GM19025 (cell line): ENCODE results near the gene CIAO2B.

ENCODE experiments used
- ATAC-seq: cut with Tn5 transposase; IDR thresholded peaks from one replicate; pipeline ENCODE4 v1.9.1; 2021; ENCODE audit warnings: mild to moderate bottlenecking, low read depth, moderate library complexity; ENCODE audit not compliant: unreplicated experiment

Gene CIAO2B

GRCh38 chr16:66921729-66922450 is 12.3 kb downstream of the CIAO2B start:
- no peak for ATAC-seq

GRCh38 chr16:66920924-66921680 is 13.1 kb downstream of the CIAO2B start:
- no peak for ATAC-seq

- ATAC-seq, result no peak
Observed at GRCh38 chr16:66920299-66920590, 14.0 kb downstream of the CIAO2B start.

- no peak for ATAC-seq
Observed at GRCh38 chr16:66919569-66920298, 14.5 kb downstream of the CIAO2B start.

GRCh38 chr16:66918803-66919568 is 15.2 kb downstream of the CIAO2B start, which contains the start of gene CDH16:
TSS of gene CDH16 (minus strand) at chr16:66918885. CDS start at chr16:66918065, 820 bp downstream.
- no peak for ATAC-seq

GRCh38 chr16:66918355-66918754 is 15.8 kb downstream of the CIAO2B start:
- ATAC-seq, result no peak

- no peak for ATAC-seq
Observed at GRCh38 chr16:66917741-66918140, 16.5 kb downstream of the CIAO2B start.

GRCh38 chr16:66916518-66916917 is 17.7 kb downstream of the CIAO2B start:
- no peak for ATAC-seq

- no peak for ATAC-seq
Observed at GRCh38 chr16:66915041-66915440, 19.2 kb downstream of the CIAO2B start.

- no peak for ATAC-seq
Observed at GRCh38 chr16:66914541-66914940, 19.7 kb downstream of the CIAO2B start.

GRCh38 chr16:66913711-66914110 is 20.5 kb downstream of the CIAO2B start:
- no peak for ATAC-seq

GRCh38 chr16:66913081-66913480 is 21.1 kb downstream of the CIAO2B start:
- ATAC-seq, result no peak

- no peak for ATAC-seq
Observed at GRCh38 chr16:66911801-66912200, 22.4 kb downstream of the CIAO2B start.

- no peak for ATAC-seq
Observed at GRCh38 chr16:66911112-66911511, 23.1 kb downstream of the CIAO2B start.

GRCh38 chr16:66910175-66910940 is 23.8 kb downstream of the CIAO2B start:
- no peak for ATAC-seq

- ATAC-seq, result no peak
Observed at GRCh38 chr16:66908762-66909559, 25.2 kb downstream of the CIAO2B start.

- ATAC-seq, result no peak
Observed at GRCh38 chr16:66908116-66908515, 26.1 kb downstream of the CIAO2B start.

- ATAC-seq, result no peak
Observed at GRCh38 chr16:66906916-66907836, 27.0 kb downstream of the CIAO2B start.
